ENCODE data around the gene LIFR. TPM values are rescaled to one million over a fixed set of nuclear protein-coding genes. Genes with fewer than 3 reads are reported as not detected.

LIFR gene
- total and polyA plus RNA-seq, 12 donors: 9.2 to 118 (median 59.0) TPM

DNA sequence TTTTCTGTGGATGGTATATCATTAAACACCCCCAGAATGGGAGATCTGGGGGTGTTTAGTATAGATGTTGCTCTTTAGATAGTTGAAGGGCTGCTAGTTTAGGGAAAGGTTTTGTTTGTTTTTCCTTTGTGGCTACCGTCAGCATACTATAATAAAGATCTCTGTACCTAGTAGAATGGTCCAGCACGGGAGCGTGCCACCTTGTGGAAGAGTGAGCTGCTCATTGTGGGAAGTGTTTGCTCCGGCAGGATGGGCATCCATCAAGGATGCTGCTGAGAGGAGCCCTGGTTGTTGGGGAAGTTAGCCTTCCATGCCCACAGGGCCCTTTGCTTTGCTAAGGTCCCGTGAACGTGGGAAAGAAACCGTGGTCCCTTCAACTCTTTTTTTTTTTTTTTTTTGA lies 113.1 kb downstream of the LIFR start:
- H3K27me3 ChIP-seq: no peaks in the 10 kb centered on the region
- no peaks in the 10 kb centered on the region for H3K36me3 ChIP-seq (replicated peaks in 1 of 2)
- H3K4me1 ChIP-seq (replicated peaks in 1 of 2): no peaks in the 10 kb centered on the region
- no peak for DNase-seq
- no peak overlapping the region for H3K4me3 ChIP-seq
- H3K9me3 ChIP-seq (replicated peaks in 1 of 3): no peaks in the 10 kb centered on the region
- 86 to 94% (median 88%) methylated on average over 7 of the region's 7 CpGs for WGBS, 4 donors
- no peak overlapping the region for H3K27ac ChIP-seq
- intact Hi-C loops (cut with DNase I): loop anchor here (5.0 to 10.0 kb wide), 5 partner anchors 114 to 481 kb away; partner anchors contain the start of gene LIFR (in 1 of the 2)
- TF ChIP-seq CTCF (IDR thresholded peaks at IDR 0.05): no peak
- no peak for TF ChIP-seq POLR2A (IDR thresholded peaks at IDR 0.05)

DNA sequence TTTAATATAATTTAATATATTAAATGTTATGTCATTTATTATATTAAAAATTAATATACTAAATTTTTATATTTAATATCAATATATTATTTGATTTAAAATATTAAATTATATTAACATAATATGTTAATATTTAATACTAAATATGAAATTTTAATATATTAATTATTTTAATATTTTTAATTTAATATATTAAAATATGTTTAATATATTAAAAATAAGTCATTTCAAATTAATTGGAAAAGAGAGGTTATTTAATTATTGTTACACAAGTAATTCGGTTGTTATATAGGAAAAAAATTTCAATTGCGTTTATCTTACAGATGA lies 114.2 kb downstream of the LIFR start:
- Histone ChIP-seq H3K36me3 (replicated peaks in 1 of 2) (no peaks in the 10 kb centered on the region), H3K4me3 (no peak overlapping the region), H3K27ac (no peak overlapping the region), H3K4me1 (replicated peaks in 1 of 2) (no peaks in the 10 kb centered on the region), H3K27me3 (no peaks in the 10 kb centered on the region), H3K9me3 (replicated peaks in 1 of 3) (no peaks in the 10 kb centered on the region)
- 69 to 86% (median 79%) methylated on average over 2 of the region's 2 CpGs for WGBS, 4 donors
- intact Hi-C loops (cut with DNase I): loop anchor here (5.0 to 10.0 kb wide), 5 partner anchors 115 to 483 kb away; partner anchors contain the start of gene LIFR (in 1 of the 2)
- no peak for TF ChIP-seq CTCF (IDR thresholded peaks at IDR 0.05)
- TF ChIP-seq POLR2A (IDR thresholded peaks at IDR 0.05): no peak
- DNase-seq: no peak

GRCh38 chr5:38441453-38442246 lies 114.8 kb downstream of the LIFR start:
- H3K4me1 ChIP-seq (replicated peaks in 1 of 2): no peaks in the 10 kb centered on the region
- H3K9me3 ChIP-seq (replicated peaks in 1 of 3): no peaks in the 10 kb centered on the region
- no peak overlapping the region for H3K27ac ChIP-seq
- 21 to 26% (median 22%) methylated on average over 7 to 9 of the region's 9 CpGs for WGBS, 4 donors
- no peak for TF ChIP-seq POLR2A (IDR thresholded peaks at IDR 0.05)
- peak; percentile 92 to 97 (median 96) for TF ChIP-seq CTCF (IDR thresholded peaks at IDR 0.05)
- H3K36me3 ChIP-seq (replicated peaks in 1 of 2): no peaks in the 10 kb centered on the region
- DNase-seq: peak; percentile 86 to 97 (median 90)
- no peaks in the 10 kb centered on the region for H3K27me3 ChIP-seq
- no peak overlapping the region for H3K4me3 ChIP-seq
- intact Hi-C loops (cut with DNase I): loop anchor here (5.0 to 10.0 kb wide), 5 partner anchors 116 to 483 kb away; partner anchors contain the start of gene LIFR (in 1 of the 2)

DNA sequence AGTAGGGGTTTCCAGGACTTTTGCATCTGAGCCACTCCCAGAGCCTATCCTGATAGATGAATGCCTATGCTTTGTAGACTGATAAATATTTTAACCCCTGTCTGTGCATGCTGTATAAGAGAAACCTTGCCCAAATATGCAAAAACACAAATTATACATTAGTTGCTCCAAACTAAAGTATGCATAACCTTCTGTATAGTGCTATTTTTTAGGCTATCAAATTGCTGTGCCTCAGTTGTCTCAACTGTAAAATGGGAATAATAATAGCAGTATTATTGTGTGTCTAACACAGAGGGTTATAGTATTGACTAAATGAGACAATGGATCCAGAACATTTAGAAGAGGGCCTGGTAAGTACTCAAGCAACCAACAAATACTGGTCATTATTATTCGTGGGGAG lies 117.7 kb downstream of the LIFR start:
- intact Hi-C loops (cut with DNase I): no loop called here
- DNase-seq: no peak
- H3K36me3 ChIP-seq (replicated peaks in 1 of 2): no peaks in the 10 kb centered on the region
- H3K9me3 ChIP-seq (replicated peaks in 1 of 3): no peaks in the 10 kb centered on the region
- no peak overlapping the region for H3K27ac ChIP-seq
- 72 to 96% (median 80%) methylated on average over 1 of the region's 1 CpG for WGBS, 4 donors
- H3K4me1 ChIP-seq (replicated peaks in 1 of 2): peaks cover 0 to 9% of the 10 kb centered on the region in 2 donors
- H3K4me3 ChIP-seq: no peak overlapping the region
- no peaks in the 10 kb centered on the region for H3K27me3 ChIP-seq
- TF ChIP-seq POLR2A (IDR thresholded peaks at IDR 0.05): no peak
